Measurements from ENCODE around the gene NEU1. TPM values are rescaled to one million over a fixed set of nuclear protein-coding genes. Genes with fewer than 3 reads are reported as not detected.
A peak's percentile ranks its signal among the peaks of the same experiment; 100 is the strongest.

The NEU1 gene
- total and polyA plus RNA-seq, 2 of the 8 experiments (the other 6 are each of a cell fraction or from before 2014, with no cell fraction given), result 41.2 to 72.1 TPM

DNA sequence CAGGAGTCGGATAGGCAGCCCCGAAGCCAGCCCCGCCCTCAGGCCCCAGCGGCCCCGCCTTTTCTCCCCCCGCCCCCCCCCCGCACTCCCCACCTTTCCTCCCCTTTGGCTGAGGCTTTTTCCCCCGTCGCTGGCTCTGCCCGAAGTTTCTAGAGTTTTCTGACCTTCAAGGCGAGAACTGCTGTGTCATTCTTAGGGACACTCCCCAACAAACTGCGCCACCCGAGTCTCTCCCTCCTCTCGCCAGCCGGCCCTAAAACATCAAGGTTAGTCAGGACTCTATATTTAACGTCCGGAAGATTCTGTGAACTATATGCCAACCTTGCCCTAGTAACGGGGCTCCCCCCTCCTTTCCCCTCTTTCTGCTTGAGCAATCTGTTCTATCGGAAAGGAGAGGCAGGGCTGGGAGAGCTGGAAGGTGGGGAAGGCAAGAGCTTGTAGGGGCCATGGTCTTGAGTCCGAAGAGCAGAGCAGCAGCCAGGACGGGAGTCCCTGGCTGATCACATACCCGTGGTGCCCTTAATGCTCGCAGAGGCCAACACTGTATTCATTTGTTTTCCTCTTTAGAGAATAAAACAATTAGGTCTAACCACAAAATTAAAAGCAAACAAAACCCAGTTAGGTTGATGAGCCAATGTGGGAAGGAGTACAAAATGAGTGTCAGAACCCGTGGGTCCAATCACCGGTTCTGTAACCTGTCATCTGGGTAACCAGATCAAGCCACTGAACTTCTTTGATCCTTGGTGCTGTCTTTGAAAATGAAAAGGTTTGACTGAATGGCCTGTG, 40.4 kb downstream of the NEU1 start:
- Histone ChIP-seq H3K23ac (ENCODE audit: insufficient read length) (no peak overlapping the region), H3K14ac (ENCODE audit: insufficient read length) (no peak overlapping the region), H3K18ac (ENCODE audit: extremely low read depth, low read length) (peak overlapping the region; percentile 76; the same call in 1 of the 2 replicates), H3K23me2 (ENCODE audit: low read depth, low read length) (peaks cover 13% of the 10 kb centered on the region), H2AFZ (ENCODE audit: low read length) (no peak overlapping the region), H4K8ac (ENCODE audit: extremely low read depth, insufficient read depth, low read length) (no peak overlapping the region; the same call in 1 of the 2 replicates), H3K9me3 (ENCODE audit: insufficient read depth in 2 of 2, low read depth in 1 of 2, low read length in 1 of 2) (no peaks in the 10 kb centered on the region), H3K4me2 (ENCODE audit: insufficient read depth in 1 of 2, low read depth in 2 of 2, low read length in 2 of 2) (peak overlapping the region; percentile 80), H2BK5ac (ENCODE audit: low read depth, low read length) (peak overlapping the region; percentile 90), H2BK20ac (ENCODE audit: low read length) (no peak overlapping the region), H3K79me2 (ENCODE audit: control insufficient read depth in 1 of 2, insufficient read depth in 2 of 2, low read length in 2 of 2) (peaks cover 0 to 5% of the 10 kb centered on the region in 2 experiments; a peak in 1 of 4 replicates), H3K56ac (replicated peaks; ENCODE audit: insufficient read length, low read depth, low read length) (peak overlapping the region; percentile 65), H2BK15ac (ENCODE audit: low read length) (0 out of 2 replicates have a peak overlapping the region, but pooled peaks have one; percentile 9), H3K4me1 (replicated peaks in 1 of 4; ENCODE audit: control insufficient read depth in 3 of 4, insufficient read depth in 4 of 4, low read length in 3 of 4) (peaks cover 5 to 16% (median 9%) of the 10 kb centered on the region in 4 experiments; a peak in 6 of 7 replicates), H2BK120ac (replicated peaks; ENCODE audit: low read depth, low read length) (no peak overlapping the region), H4K91ac (replicated peaks; ENCODE audit: insufficient read length, low read length) (peak overlapping the region; percentile 36), H4K20me1 (replicated peaks in 1 of 2; ENCODE audit: control insufficient read depth in 1 of 2, insufficient read depth in 2 of 2, low read length in 2 of 2) (no peaks in the 10 kb centered on the region), H3K4ac (replicated peaks; ENCODE audit: insufficient read length, low read depth, low read length) (no peak overlapping the region), H4K5ac (ENCODE audit: insufficient read length, low read depth, low read length) (peak overlapping the region; percentile 10), H2BK12ac (ENCODE audit: low read depth, low read length) (0 out of 2 replicates have a peak overlapping the region, but pooled peaks have one; percentile 68), H3K9ac (replicated peaks in 1 of 4; ENCODE audit: extremely low read depth in 1 of 4, low read depth in 3 of 4, low read length in 3 of 4) (peak overlapping the region in 3 of 4 experiments; percentile 69 to 83 (median 70); a peak in 6 of 7 replicates), H3K79me1 (ENCODE audit: low read depth, low read length) (peaks cover 2% of the 10 kb centered on the region; the same call in 1 of the 2 replicates), H3K27ac (ENCODE audit: low read depth, low read length) (peak overlapping the region; percentile 52; the same call in 1 of the 2 replicates), H3K36me3 (ENCODE audit: control insufficient read depth in 2 of 4, insufficient read depth in 4 of 4, low read length in 3 of 4) (no peaks in the 10 kb centered on the region), H3K27me3 (replicated peaks in 1 of 4; ENCODE audit: control insufficient read depth in 3 of 4, extremely low read depth in 1 of 4, insufficient read depth in 3 of 4, low read length in 3 of 4) (no peaks in the 10 kb centered on the region; a peak in 1 of 7 replicates), H3K4me3 (ENCODE audit: extremely low read depth in 1 of 4, insufficient read depth in 2 of 4, low read depth in 3 of 4, low read length in 4 of 4) (peak overlapping the region; percentile 66 to 87 (median 78)), H2AK5ac (ENCODE audit: low read depth, low read length) (0 out of 2 replicates have a peak overlapping the region, but pooled peaks have one; percentile 48)
- peak in 1 of 2 experiments; percentile 74 for DNase-seq (ENCODE audit: low read depth in 1 of 2, low spot score in 2 of 2)
- CTCF ChIA-PET (ENCODE audit: partially characterized antibody), result interaction anchor here (0.6 to 3.4 kb wide), 8 partner anchors 8 to 225 kb away, joined by 3 to 13 read pairs (median 5); partner anchors contain the start of genes C6orf47, LSM2 and VARS1
- POLR2A ChIA-PET (ENCODE audit: partially characterized antibody), result interaction anchor here (0.6 to 10.9 kb wide), 23 partner anchors 8 to 380 kb away, joined by 3 to 136 read pairs (median 5); partner anchors contain the start of genes BAG6, DDX39B, EHMT2 and GPANK1
- FAIRE-seq, result no peak
- 10% methylated on average over 15 of the region's 25 CpGs; no CpG with 5 or more reads in 1 of the 2 experiments for WGBS, 2 experiments (ENCODE audit: extremely low coverage in 1 of 2, insufficient coverage in 1 of 2, insufficient read length in 1 of 2, insufficient replicate concordance in 2 of 2, low coverage in 1 of 2, low lambda C conversion rate in 2 of 2, missing lambda C conversion rate in 1 of 2)
- TF ChIP-seq CBX8 (IDR thresholded peaks at IDR 0.05; ENCODE audit: borderline replicate concordance, low read depth, low read length), result no peak
- no peak for TF ChIP-seq KDM5A (IDR thresholded peaks at IDR 0.05; ENCODE audit: low read length)
- no peak for TF ChIP-seq SP4 (IDR thresholded peaks at IDR 0.05; ENCODE audit: low read length)
- TF ChIP-seq RFX5 (IDR thresholded peaks at IDR 0.05; ENCODE audit: borderline replicate concordance, low read depth, low read length), result no peak
- TF ChIP-seq ZNF274 (IDR thresholded peaks at IDR 0.05; ENCODE audit: borderline replicate concordance, extremely low read depth, low read length), result no peak
- TF ChIP-seq, protein P1, sequence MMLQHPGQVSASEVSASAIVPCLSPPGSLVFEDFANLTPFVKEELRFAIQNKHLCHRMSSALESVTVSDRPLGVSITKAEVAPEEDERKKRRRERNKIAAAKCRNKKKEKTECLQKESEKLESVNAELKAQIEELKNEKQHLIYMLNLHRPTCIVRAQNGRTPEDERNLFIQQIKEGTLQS (IDR thresholded peaks at IDR 0.05; ENCODE audit: insufficient read depth, low read depth, low read length), result no peak
- no peak for TF ChIP-seq GTF2F1 (IDR thresholded peaks at IDR 0.05; ENCODE audit: borderline replicate concordance, low read depth, low read length)
- TF ChIP-seq RBBP5 (IDR thresholded peaks at IDR 0.05; ENCODE audit: borderline replicate concordance, low read depth, low read length), result peak; percentile 31; the same call in 1 of the 2 replicates
- TF ChIP-seq SRF (IDR thresholded peaks at IDR 0.05; ENCODE audit: low read depth, low read length), result no peak
- TF ChIP-seq RAD21 (IDR thresholded peaks at IDR 0.05 in 1 of 2, conservative IDR thresholded peaks at IDR 0.05 in 1 of 2; ENCODE audit: low read depth in 2 of 2, low read length in 2 of 2), result no peak
